ENCODE results near the gene KANSL1. TPM values are rescaled to one million over a fixed set of nuclear protein-coding genes. Genes with fewer than 3 reads are reported as not detected.
A peak's percentile ranks its signal among the peaks of the same experiment; 100 is the strongest.

The KANSL1 gene
- total RNA-seq, 1 donor from 2014 or later: 191 TPM

DNA sequence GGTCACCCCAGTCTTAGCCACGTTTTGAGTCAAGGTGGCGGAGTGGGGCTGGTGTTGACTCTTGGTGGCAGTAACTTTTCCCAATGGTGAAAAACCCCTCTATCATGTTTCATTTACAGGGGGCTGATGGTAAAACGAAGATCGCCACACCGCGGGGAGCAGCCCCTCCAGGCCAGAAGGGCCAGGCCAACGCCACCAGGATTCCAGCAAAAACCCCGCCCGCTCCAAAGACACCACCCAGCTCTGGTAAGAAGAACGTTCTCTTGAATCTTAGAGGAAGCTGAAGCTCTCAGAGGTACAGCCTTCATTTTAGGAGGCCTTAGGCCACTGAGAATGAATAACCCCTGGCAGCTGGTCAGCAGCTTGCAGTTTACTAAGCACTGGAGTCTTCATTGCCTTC lies 201.9 kb downstream of the KANSL1 start:
- Mint-ChIP-seq H3K27me3 (ENCODE audit: unreplicated experiment) (peaks cover 6% of the 10 kb centered on the region), H3K9me3 (ENCODE audit: unreplicated experiment) (no peaks in the 10 kb centered on the region), H3K36me3 (ENCODE audit: unreplicated experiment) (peaks cover 15% of the 10 kb centered on the region), H3K4me3 (ENCODE audit: unreplicated experiment) (no peak overlapping the region), H3K4me1 (ENCODE audit: low read depth, unreplicated experiment) (peaks cover 8% of the 10 kb centered on the region), H3K27ac (ENCODE audit: unreplicated experiment) (no peak overlapping the region)
- DNase-seq: no peak
- TF ChIP-seq, protein P1, sequence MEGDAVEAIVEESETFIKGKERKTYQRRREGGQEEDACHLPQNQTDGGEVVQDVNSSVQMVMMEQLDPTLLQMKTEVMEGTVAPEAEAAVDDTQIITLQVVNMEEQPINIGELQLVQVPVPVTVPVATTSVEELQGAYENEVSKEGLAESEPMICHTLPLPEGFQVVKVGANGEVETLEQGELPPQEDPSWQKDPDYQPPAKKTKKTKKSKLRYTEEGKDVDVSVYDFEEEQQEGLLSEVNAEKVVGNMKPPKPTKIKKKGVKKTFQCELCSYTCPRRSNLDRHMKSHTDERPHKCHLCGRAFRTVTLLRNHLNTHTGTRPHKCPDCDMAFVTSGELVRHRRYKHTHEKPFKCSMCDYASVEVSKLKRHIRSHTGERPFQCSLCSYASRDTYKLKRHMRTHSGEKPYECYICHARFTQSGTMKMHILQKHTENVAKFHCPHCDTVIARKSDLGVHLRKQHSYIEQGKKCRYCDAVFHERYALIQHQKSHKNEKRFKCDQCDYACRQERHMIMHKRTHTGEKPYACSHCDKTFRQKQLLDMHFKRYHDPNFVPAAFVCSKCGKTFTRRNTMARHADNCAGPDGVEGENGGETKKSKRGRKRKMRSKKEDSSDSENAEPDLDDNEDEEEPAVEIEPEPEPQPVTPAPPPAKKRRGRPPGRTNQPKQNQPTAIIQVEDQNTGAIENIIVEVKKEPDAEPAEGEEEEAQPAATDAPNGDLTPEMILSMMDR (IDR thresholded peaks at IDR 0.05; ENCODE audit: partially characterized antibody, unreplicated experiment): no peak

DNA sequence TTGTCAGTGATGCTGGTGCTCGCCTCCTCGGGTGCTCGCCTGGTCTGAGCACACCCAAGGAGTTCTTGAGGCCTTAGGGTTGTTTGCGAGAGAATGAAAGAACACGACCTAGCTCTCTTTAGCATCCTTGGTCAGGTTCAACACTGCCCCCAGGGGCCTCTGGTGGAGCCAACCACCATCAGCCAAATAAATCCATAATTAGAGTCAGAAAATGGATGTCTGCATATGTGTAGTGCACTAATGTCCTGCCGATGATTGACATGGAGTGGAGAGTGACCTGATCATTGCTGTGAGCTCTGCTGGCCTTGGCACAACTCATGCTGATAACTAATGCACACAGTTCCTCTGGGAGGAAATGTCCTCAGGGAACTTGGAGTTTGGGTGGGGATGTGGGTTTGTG lies 202.3 kb downstream of the KANSL1 start:
- no peak for DNase-seq
- Mint-ChIP-seq H3K27ac (ENCODE audit: unreplicated experiment) (no peak overlapping the region), H3K27me3 (ENCODE audit: unreplicated experiment) (peaks cover 6% of the 10 kb centered on the region), H3K9me3 (ENCODE audit: unreplicated experiment) (peaks cover 2% of the 10 kb centered on the region), H3K4me3 (ENCODE audit: unreplicated experiment) (no peak overlapping the region), H3K36me3 (ENCODE audit: unreplicated experiment) (peaks cover 17% of the 10 kb centered on the region), H3K4me1 (ENCODE audit: low read depth, unreplicated experiment) (peaks cover 8% of the 10 kb centered on the region)
- TF ChIP-seq, protein P1 (IDR thresholded peaks at IDR 0.05; ENCODE audit: partially characterized antibody, unreplicated experiment): no peak

DNA sequence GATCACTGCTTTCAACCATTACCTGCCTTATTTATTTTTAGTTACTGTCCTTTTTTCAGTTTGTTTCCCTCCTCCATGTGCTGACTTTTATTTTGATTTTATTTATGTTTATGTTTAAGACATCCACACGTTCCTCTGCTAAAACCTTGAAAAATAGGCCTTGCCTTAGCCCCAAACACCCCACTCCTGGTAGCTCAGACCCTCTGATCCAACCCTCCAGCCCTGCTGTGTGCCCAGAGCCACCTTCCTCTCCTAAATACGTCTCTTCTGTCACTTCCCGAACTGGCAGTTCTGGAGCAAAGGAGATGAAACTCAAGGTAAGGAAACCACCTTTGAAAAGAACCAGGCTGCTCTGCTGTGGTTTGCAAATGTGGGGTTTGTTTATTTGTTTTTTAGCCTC lies 203.5 kb downstream of the KANSL1 start:
- H3K27me3 Mint-ChIP-seq (ENCODE audit: unreplicated experiment): peaks cover 4% of the 10 kb centered on the region
- peaks cover 8% of the 10 kb centered on the region for H3K4me1 Mint-ChIP-seq (ENCODE audit: low read depth, unreplicated experiment)
- peaks cover 5% of the 10 kb centered on the region for H3K9me3 Mint-ChIP-seq (ENCODE audit: unreplicated experiment)
- DNase-seq: no peak
- TF ChIP-seq, protein P1 (IDR thresholded peaks at IDR 0.05; ENCODE audit: partially characterized antibody, unreplicated experiment): no peak
- no peak overlapping the region for H3K27ac Mint-ChIP-seq (ENCODE audit: unreplicated experiment)
- peaks cover 21% of the 10 kb centered on the region for H3K36me3 Mint-ChIP-seq (ENCODE audit: unreplicated experiment)
- H3K4me3 Mint-ChIP-seq (ENCODE audit: unreplicated experiment): no peak overlapping the region

DNA sequence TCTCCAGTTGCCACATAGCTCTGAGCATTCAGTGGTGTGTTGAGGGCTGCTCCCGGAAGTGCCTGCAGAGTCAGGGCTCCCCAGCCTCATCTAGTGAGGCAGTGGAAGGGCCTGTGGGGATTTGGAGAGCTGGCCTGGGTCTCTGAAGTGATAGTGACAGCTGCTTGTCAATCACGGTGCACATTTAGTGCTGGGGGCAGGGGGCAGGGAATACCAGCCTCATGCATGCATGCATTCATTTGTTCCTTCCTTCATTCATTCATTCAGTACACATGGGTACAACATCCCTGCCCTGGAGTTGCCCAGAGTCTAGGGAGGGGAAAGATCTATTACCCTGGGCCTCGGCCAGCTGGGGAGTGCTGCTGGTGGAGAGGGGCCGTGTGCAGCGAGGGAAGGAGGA lies 205.5 kb downstream of the KANSL1 start:
- peaks cover 7% of the 10 kb centered on the region for H3K9me3 Mint-ChIP-seq (ENCODE audit: unreplicated experiment)
- H3K4me3 Mint-ChIP-seq (ENCODE audit: unreplicated experiment): no peak overlapping the region
- DNase-seq: no peak
- H3K27me3 Mint-ChIP-seq (ENCODE audit: unreplicated experiment): peaks cover 8% of the 10 kb centered on the region
- H3K36me3 Mint-ChIP-seq (ENCODE audit: unreplicated experiment): peaks cover 16% of the 10 kb centered on the region
- H3K4me1 Mint-ChIP-seq (ENCODE audit: low read depth, unreplicated experiment): peaks cover 8% of the 10 kb centered on the region
- TF ChIP-seq, protein P1 (IDR thresholded peaks at IDR 0.05; ENCODE audit: partially characterized antibody, unreplicated experiment): no peak
- peak overlapping the region; percentile 64 for H3K27ac Mint-ChIP-seq (ENCODE audit: unreplicated experiment)

DNA sequence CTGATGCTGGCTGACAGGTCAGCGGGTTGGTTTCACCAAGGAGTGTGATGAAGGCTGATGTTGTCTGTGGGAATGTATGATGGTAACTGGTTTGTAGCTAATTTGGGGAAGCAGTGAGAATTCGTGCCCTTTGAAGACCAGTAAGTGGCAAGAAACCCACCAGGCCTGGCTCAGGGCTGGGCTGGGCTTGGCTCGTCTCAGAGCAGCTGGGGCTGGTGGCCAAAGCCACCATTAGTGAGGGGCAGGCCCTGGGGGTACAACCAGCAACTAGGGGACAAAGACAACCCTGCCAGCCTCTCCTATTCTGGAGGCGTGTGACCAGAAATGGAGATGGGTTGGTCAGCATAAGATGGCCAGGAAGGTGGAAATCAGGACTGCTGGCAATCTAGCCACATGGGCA lies 207.2 kb downstream of the KANSL1 start:
- Mint-ChIP-seq H3K9me3 (ENCODE audit: unreplicated experiment) (peaks cover 8% of the 10 kb centered on the region), H3K27me3 (ENCODE audit: unreplicated experiment) (peaks cover 11% of the 10 kb centered on the region), H3K4me3 (ENCODE audit: unreplicated experiment) (no peak overlapping the region), H3K36me3 (ENCODE audit: unreplicated experiment) (peaks cover 16% of the 10 kb centered on the region), H3K27ac (ENCODE audit: unreplicated experiment) (peak overlapping the region; percentile 49), H3K4me1 (ENCODE audit: low read depth, unreplicated experiment) (peaks cover 8% of the 10 kb centered on the region)
- TF ChIP-seq, protein P1 (IDR thresholded peaks at IDR 0.05; ENCODE audit: partially characterized antibody, unreplicated experiment): no peak
- DNase-seq: no peak
